ENCODE measurements around the gene DYSF. TPM values are rescaled to one million over a fixed set of nuclear protein-coding genes. Genes with fewer than 3 reads are reported as not detected.

DYSF gene
- total and polyA plus RNA-seq, 2 donors (not counting 1 experiment from before 2014, with no cell fraction given) = 0.17 to 0.43 TPM

DNA sequence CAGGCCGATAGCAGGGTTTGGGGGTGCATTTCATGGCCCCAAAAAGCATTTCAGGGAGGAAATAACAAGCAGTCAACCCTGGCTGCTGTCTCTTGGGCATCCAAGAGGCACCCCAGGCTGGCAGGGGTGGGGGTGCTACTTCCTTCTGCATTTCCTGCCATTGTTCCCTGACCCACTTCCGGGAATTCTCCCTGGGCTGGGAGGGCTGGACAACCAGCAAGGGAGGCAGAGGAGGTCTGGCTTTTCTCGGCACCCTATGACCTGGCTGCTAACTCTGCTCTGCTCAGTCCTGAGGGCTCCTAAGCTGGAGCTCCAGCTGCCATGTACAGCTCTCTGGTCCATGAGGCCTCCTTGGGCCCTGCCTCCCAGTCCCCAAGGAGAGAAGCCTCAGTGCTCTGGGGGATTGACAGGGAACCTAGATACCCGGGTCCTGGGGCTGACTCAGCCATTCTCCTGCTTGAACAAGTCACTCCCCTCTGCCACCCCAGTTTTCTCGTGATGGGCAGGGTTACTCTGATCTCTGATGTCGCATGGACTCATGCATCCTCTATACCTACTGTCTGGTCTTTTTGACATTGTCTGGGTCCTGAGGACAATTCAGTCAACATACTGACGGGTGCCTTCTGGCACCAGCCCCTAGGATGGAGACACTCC lies 47.2 kb downstream of the DYSF start:
- intact Hi-C loops (cut with micrococcal nuclease) = no loop called here
- no peak overlapping the region for H3K27ac ChIP-seq (ENCODE audit: low read length in 2 of 2)
- TF ChIP-seq CTCF (IDR thresholded peaks at IDR 0.05) = no peak
- H3K27ac Mint-ChIP-seq = no peak overlapping the region
- H3K4me2 ChIP-seq (replicated peaks; ENCODE audit: low read depth, low read length, poor library complexity, severe bottlenecking) = no peak overlapping the region
- no peak overlapping the region for H2AFZ ChIP-seq (ENCODE audit: insufficient read depth, low read depth, low read length, poor library complexity, severe bottlenecking)
- no peaks in the 10 kb centered on the region for H3K9me3 ChIP-seq (ENCODE audit: control extremely low read depth in 1 of 3, control insufficient read depth in 2 of 3, insufficient read depth in 1 of 3, low read length in 2 of 3)
- DNase-seq = no peak
- no peaks in the 10 kb centered on the region for H3K4me1 Mint-ChIP-seq
- no peak overlapping the region for H3K4me3 ChIP-seq (ENCODE audit: control extremely low read depth in 1 of 5, extremely low read depth in 1 of 5, insufficient read depth in 1 of 5, low read depth in 2 of 5, low read length in 4 of 5)
- no peak for ATAC-seq (ENCODE audit: low read depth)
- peaks cover 0 to 4% (median 0%) of the 10 kb centered on the region in 4 experiments for H3K27me3 ChIP-seq (replicated peaks in 1 of 4; ENCODE audit: control extremely low read depth in 1 of 4, control insufficient read depth in 3 of 4, insufficient read depth in 4 of 4, low read length in 3 of 4)
- no peaks in the 10 kb centered on the region for H3K36me3 ChIP-seq (replicated peaks in 1 of 2; ENCODE audit: control extremely low read depth in 1 of 2, control insufficient read depth in 1 of 2, extremely low read depth in 1 of 2, insufficient read depth in 2 of 2, low read length in 1 of 2)
- CTCF ChIA-PET = interaction anchor here (1.3 kb wide), 1 partner anchor 10 kb away, joined by 4 read pairs; no protein-coding TSS in a partner anchor
- peaks cover 13% of the 10 kb centered on the region for H3K27me3 Mint-ChIP-seq
- no peaks in the 10 kb centered on the region for H3K79me2 ChIP-seq (ENCODE audit: control insufficient read depth, insufficient read depth, low read length)
- POLR2A ChIA-PET = no interaction called here
- no peak overlapping the region for H3K9ac ChIP-seq (ENCODE audit: low read length)
- no peak overlapping the region for H3K4me3 Mint-ChIP-seq
- 43% methylated on average over 6 of the region's 7 CpGs for WGBS (ENCODE audit: insufficient coverage)
- H4K20me1 ChIP-seq (ENCODE audit: control insufficient read depth, insufficient read depth, low read length, poor library complexity, severe bottlenecking) = no peaks in the 10 kb centered on the region
- no peaks in the 10 kb centered on the region for H3K9me3 Mint-ChIP-seq (ENCODE audit: insufficient read depth)
- H3K4me1 ChIP-seq (ENCODE audit: control insufficient read depth in 2 of 2, insufficient read depth in 2 of 2, low read length in 2 of 2) = no peaks in the 10 kb centered on the region

GRCh38 chr2:71502941-71503738 lies 49.8 kb downstream of the DYSF start:
- ATAC-seq (ENCODE audit: low read depth) (no peak), DNase-seq (no peak)
- Mint-ChIP-seq H3K4me1 (no peaks in the 10 kb centered on the region), H3K4me3 (no peak overlapping the region), H3K9me3 (ENCODE audit: insufficient read depth) (no peaks in the 10 kb centered on the region), H3K27me3 (peaks cover 6% of the 10 kb centered on the region), H3K27ac (no peak overlapping the region)
- H2AFZ ChIP-seq (ENCODE audit: insufficient read depth, low read depth, low read length, poor library complexity, severe bottlenecking) = no peak overlapping the region
- H3K27me3 ChIP-seq (replicated peaks in 1 of 4; ENCODE audit: control extremely low read depth in 1 of 4, control insufficient read depth in 3 of 4, insufficient read depth in 4 of 4, low read length in 3 of 4) = no peaks in the 10 kb centered on the region
- no peak overlapping the region for H3K9ac ChIP-seq (ENCODE audit: low read length)
- H3K9me3 ChIP-seq (ENCODE audit: control extremely low read depth in 1 of 3, control insufficient read depth in 2 of 3, insufficient read depth in 1 of 3, low read length in 2 of 3) = no peaks in the 10 kb centered on the region
- H3K4me1 ChIP-seq (ENCODE audit: control insufficient read depth in 2 of 2, insufficient read depth in 2 of 2, low read length in 2 of 2) = no peaks in the 10 kb centered on the region
- no peaks in the 10 kb centered on the region for H4K20me1 ChIP-seq (ENCODE audit: control insufficient read depth, insufficient read depth, low read length, poor library complexity, severe bottlenecking)
- CTCF ChIA-PET = no interaction called here
- POLR2A ChIA-PET = no interaction called here
- H3K27ac ChIP-seq (ENCODE audit: low read length in 2 of 2) = no peak overlapping the region
- H3K4me3 ChIP-seq (ENCODE audit: control extremely low read depth in 1 of 5, extremely low read depth in 1 of 5, insufficient read depth in 1 of 5, low read depth in 2 of 5, low read length in 4 of 5) = no peak overlapping the region
- H3K36me3 ChIP-seq (replicated peaks in 1 of 2; ENCODE audit: control extremely low read depth in 1 of 2, control insufficient read depth in 1 of 2, extremely low read depth in 1 of 2, insufficient read depth in 2 of 2, low read length in 1 of 2) = no peaks in the 10 kb centered on the region
- TF ChIP-seq CTCF (IDR thresholded peaks at IDR 0.05) (no peak), EZH2 (IDR thresholded peaks at IDR 0.05; ENCODE audit: borderline replicate concordance, insufficient read depth, low read depth, low read length, poor library complexity, severe bottlenecking) (no peak)
- WGBS (ENCODE audit: insufficient coverage) = 99% methylated on average over 5 of the region's 6 CpGs
- no peaks in the 10 kb centered on the region for H3K79me2 ChIP-seq (ENCODE audit: control insufficient read depth, insufficient read depth, low read length)
- intact Hi-C loops (cut with micrococcal nuclease) = no loop called here
- H3K4me2 ChIP-seq (replicated peaks; ENCODE audit: low read depth, low read length, poor library complexity, severe bottlenecking) = no peak overlapping the region

Measured in B cell (primary cell).